ENCODE results near the gene CXorf49B.
"Not testable (repeated sequence)": the region's sequence is repeated elsewhere in the genome, so short reads cannot be mapped to it uniquely, and the experiment has no call there.

- TF ChIP-seq, protein P1, sequence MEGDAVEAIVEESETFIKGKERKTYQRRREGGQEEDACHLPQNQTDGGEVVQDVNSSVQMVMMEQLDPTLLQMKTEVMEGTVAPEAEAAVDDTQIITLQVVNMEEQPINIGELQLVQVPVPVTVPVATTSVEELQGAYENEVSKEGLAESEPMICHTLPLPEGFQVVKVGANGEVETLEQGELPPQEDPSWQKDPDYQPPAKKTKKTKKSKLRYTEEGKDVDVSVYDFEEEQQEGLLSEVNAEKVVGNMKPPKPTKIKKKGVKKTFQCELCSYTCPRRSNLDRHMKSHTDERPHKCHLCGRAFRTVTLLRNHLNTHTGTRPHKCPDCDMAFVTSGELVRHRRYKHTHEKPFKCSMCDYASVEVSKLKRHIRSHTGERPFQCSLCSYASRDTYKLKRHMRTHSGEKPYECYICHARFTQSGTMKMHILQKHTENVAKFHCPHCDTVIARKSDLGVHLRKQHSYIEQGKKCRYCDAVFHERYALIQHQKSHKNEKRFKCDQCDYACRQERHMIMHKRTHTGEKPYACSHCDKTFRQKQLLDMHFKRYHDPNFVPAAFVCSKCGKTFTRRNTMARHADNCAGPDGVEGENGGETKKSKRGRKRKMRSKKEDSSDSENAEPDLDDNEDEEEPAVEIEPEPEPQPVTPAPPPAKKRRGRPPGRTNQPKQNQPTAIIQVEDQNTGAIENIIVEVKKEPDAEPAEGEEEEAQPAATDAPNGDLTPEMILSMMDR (IDR thresholded peaks at IDR 0.05 in 4 of 5, conservative IDR thresholded peaks at IDR 0.05 in 1 of 5) = not testable (repeated sequence)
- not testable (repeated sequence) for TF ChIP-seq POLR2A (IDR thresholded peaks at IDR 0.05)
Measured at GRCh38 chrX:71764832-71765231, 1.7 kb downstream of the CXorf49B start.

Measured in gastrocnemius medialis (tissue), 4 donors.